ENCODE data around the gene FGD4.

Gene FGD4

GRCh38 chr12:32679920-32680237, 280.5 kb downstream of the FGD4 start:
- DNase-seq (ENCODE audit: low spot score) = no peak

GRCh38 chr12:32680787-32681186, 281.4 kb downstream of the FGD4 start:
- no peak for DNase-seq (ENCODE audit: low spot score)

DNA sequence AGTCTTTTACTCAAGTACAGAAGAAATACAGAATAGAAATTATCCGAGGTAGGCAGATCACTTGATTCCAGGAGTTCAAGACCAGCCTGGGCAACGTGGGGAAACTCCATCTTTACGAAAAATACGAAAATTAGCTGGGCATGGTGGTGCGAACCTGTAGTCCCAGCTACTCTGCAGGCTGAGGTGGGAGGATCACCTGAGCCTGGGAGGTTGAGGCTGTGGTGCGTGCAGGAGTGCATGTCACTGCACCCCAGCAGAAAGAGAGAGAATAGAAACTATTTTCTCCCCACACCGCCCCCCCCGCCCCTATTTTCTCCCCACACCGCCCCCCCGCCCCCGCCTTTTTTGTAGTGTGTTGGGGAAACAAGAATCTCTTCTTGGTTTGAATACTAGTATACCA, 281.9 kb downstream of the FGD4 start:
- DNase-seq (ENCODE audit: low spot score) = no peak

DNA sequence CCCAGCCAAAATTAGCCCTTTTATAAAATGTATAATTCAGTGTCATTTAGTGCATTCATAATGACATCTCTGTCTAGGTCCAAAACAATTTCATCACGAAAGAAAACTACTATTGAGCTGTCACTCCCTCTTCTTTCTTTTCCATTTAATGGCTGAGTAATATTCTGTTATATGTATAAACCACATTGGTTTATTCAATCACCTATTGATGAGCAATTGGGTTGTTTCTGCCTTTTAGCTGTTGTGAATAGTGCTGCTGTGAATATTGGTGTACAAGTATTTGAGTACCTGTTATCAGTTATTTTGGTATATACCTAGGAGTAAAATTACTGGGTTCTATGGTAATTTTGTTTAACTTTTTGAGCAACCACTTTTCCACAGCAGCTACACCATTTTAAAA, 287.0 kb downstream of the FGD4 start:
- DNase-seq (ENCODE audit: low spot score) = no peak

GRCh38 chr12:32688786-32689185, 289.4 kb downstream of the FGD4 start:
- no peak for DNase-seq (ENCODE audit: low spot score)

DNA sequence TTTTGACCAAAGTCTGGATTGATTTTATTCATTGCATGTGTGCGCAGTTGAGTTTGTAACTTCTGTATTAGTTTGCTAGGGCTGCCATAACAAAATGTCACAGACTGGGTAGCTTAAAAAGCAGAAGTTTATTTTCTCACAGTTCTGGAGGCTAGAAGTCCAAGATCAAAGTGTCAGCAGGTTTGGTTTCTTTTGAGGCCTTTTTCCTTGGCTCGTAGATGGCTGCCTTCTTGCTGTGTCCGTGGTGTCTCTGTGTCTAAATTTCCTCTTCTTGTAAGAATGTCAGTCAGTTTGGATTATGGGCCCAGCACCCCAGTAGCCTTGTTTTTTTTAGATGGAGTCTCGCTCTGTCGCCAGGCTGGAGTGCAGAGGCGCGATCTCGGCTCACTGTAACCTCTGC, 291.6 kb downstream of the FGD4 start:
- no peak for DNase-seq (ENCODE audit: low spot score)

DNA sequence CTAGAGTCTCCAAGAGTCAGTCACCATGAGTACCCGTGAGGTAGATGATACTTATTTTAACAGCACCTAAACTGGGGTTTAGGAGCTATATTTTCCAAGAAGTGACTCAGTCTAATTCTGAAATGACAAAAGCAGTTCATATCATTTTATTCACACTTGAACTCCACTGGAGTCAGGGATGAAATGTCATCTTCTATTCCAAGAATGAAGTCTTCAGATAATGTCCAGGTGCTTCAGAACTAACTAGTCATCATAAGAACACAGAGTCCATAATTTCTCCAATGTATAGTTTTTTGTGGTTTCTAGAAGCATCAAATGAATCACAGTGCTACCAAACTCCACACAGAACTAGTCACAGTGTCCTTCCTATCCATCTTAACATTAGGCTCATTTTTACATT, 293.0 kb downstream of the FGD4 start:
- no peak for DNase-seq (ENCODE audit: low spot score)

- no peak for DNase-seq (ENCODE audit: low spot score)
These were observed 293.7 kb downstream of the FGD4 start for GRCh38 chr12:32693036-32693435.
